ENCODE measurements around the gene SMARCA2.

Gene SMARCA2

DNA sequence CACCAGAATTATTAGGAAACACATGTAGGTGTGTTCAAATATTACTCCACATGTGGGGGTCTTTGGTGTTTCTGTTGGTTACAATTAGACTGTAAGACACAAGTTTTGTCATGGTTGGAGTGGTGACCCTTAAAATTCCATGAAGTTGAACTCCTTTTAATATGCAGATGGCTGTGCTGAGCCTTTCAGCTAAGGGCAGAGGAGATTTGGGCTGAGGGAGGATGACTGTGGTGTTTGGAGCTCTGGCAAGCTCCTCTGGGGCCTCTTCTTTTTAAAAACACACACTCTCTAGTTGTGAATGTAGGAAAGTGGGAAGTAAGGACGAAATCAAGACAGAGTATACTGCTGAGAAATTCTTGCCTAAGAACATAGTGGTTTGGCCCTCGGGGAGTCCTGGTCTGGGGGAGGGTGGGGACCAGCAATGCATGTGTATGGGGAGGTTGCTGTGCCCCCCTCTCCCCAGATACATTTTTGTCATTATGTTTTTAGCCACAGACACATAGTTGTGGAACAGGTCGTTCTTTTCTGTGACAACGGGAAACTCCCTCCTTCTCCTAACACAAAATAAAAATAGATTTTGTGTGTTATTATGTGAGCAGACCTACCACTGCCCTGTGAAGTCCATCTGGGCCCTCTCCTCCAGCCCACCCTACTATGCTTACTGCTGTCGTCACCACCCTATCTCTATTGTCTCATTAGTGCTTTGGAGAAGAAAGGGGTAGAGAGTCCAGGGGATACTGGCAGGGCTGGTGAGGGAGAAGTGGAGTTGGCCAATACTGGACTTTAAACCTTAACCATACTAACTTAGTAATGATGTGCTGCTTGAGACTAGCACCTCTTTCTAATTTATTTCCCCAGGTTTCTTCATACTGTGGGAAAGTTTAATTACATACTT lies 10.0 kb downstream of the SMARCA2 start:
- no peak overlapping the region for H3K4me3 ChIP-seq (ENCODE audit: low read length)
- TF ChIP-seq, protein P1, sequence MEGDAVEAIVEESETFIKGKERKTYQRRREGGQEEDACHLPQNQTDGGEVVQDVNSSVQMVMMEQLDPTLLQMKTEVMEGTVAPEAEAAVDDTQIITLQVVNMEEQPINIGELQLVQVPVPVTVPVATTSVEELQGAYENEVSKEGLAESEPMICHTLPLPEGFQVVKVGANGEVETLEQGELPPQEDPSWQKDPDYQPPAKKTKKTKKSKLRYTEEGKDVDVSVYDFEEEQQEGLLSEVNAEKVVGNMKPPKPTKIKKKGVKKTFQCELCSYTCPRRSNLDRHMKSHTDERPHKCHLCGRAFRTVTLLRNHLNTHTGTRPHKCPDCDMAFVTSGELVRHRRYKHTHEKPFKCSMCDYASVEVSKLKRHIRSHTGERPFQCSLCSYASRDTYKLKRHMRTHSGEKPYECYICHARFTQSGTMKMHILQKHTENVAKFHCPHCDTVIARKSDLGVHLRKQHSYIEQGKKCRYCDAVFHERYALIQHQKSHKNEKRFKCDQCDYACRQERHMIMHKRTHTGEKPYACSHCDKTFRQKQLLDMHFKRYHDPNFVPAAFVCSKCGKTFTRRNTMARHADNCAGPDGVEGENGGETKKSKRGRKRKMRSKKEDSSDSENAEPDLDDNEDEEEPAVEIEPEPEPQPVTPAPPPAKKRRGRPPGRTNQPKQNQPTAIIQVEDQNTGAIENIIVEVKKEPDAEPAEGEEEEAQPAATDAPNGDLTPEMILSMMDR (IDR thresholded peaks at IDR 0.05; ENCODE audit: insufficient read depth, low read depth, low read length, missing control alignments), result no peak
- DNase-seq (ENCODE audit: low read depth), result no peak

DNA sequence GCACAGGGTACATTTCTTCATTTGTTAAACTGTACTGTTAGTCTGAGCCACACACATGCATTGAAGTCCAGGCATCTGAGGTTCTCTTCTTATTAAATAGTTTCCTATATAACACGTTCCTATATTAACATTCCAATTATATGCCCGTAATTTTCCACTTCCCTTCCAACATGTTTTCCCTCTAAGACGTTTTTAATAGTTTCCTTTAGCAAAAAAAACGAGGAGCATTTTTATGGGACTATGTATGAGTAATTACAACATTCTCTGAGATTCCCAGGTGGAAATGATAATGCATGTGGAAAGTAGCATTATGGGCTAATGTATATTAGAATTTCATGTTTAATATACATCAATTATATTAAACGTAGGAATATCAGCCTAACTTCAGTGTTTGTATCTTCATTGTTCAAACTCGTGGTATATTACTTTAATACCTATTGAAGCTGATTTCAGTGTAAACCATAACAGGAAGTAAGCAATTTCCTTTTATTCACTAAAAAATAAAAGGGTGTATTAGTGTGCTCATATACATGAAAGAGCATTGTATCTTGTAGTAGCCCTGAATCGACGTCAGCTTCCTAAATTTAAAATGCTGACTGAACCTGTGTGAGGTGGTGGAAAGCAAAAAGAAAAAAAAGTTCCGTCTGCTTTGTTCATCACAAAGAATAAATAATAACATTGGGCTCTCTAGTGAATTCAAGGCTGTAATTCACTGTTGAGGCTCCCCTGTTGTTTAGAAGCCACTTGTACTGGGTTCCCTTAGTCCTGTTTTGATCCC lies 11.3 kb downstream of the SMARCA2 start:
- TF ChIP-seq, protein P1 (IDR thresholded peaks at IDR 0.05; ENCODE audit: insufficient read depth, low read depth, low read length, missing control alignments), result no peak
- H3K4me3 ChIP-seq (ENCODE audit: low read length), result no peak overlapping the region
- DNase-seq (ENCODE audit: low read depth), result no peak

GRCh38 chr9:2027543-2028160 lies 12.5 kb downstream of the SMARCA2 start:
- TF ChIP-seq, protein P1 (IDR thresholded peaks at IDR 0.05; ENCODE audit: insufficient read depth, low read depth, low read length, missing control alignments), result no peak
- H3K4me3 ChIP-seq (ENCODE audit: low read length), result no peak overlapping the region
- DNase-seq (ENCODE audit: low read depth), result no peak

- no peak for DNase-seq (ENCODE audit: low read depth)
- H3K4me3 ChIP-seq (ENCODE audit: low read length), result no peak overlapping the region
- TF ChIP-seq, protein P1 (IDR thresholded peaks at IDR 0.05; ENCODE audit: insufficient read depth, low read depth, low read length, missing control alignments), result no peak
Observed at GRCh38 chr9:2028888-2029287, 13.7 kb downstream of the SMARCA2 start.

GRCh38 chr9:2029666-2030170 lies 14.6 kb downstream of the SMARCA2 start:
- no peak overlapping the region for H3K4me3 ChIP-seq (ENCODE audit: low read length)
- TF ChIP-seq, protein P1 (IDR thresholded peaks at IDR 0.05; ENCODE audit: insufficient read depth, low read depth, low read length, missing control alignments), result no peak
- DNase-seq (ENCODE audit: low read depth), result no peak

DNA sequence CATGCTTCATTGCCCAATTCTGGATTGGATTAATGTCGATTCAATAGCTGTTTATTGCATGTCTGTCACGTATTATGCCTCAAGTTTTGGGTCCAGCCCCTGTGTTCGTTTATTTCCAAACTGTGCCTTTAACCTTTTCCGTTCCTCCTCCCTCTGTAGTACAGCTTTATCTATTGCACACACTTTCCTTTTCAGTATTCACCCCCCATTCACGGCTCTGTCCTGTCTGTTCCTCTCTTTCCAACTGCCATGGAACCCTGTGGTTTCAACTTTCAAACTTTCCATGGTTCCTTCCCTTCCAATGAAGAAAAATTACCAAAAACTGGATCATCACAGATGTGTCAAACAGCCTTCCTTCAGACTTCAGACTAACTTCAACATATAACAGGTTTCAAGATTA lies 17.1 kb downstream of the SMARCA2 start:
- TF ChIP-seq, protein P1 (IDR thresholded peaks at IDR 0.05; ENCODE audit: insufficient read depth, low read depth, low read length, missing control alignments), result no peak
- H3K4me3 ChIP-seq (ENCODE audit: low read length), result no peak overlapping the region
- DNase-seq (ENCODE audit: low read depth), result no peak
